Left cardiac atrium (tissue), 4 donors: ENCODE results near the gene HERC4. TPM values are rescaled to one million over a fixed set of nuclear protein-coding genes. Genes with fewer than 3 reads are reported as not detected.
"Not testable (repeated sequence)": the region's sequence is repeated elsewhere in the genome, so short reads cannot be mapped to it uniquely, and the experiment has no call there.

Experiments
- ATAC-seq, 2 donors: fragments of 200-7000 bp; cut with Tn5 transposase; one replicate each; pipeline ENCODE4 v1.9.1; 2020; ENCODE audit warnings: mild to moderate bottlenecking in 2 of 2, moderate library complexity in 2 of 2
- DNase-seq: peaks from one replicate; pipeline ENCODE4 v3.0.0-alpha.2; 2020
- intact Hi-C, 2 donors: fragments of 100-400 bp; cut with DNase I; formaldehyde crosslinking; loops; one replicate each; pipeline versions ENCODE4 v1.14.1 to v1.15.1; 2022 to 2023
- total RNA-seq, 2 donors: library from RNA; stranded (reverse); fragmentation: NEBNext Ultra II Directional; extraction: Animal tissue kit (Norgen Biotek cat#: 25700); gene quantifications; one replicate each; pipeline ENCODE4 v1.2.1, GENCODE V29; 2021
- donor health status: DM: no; HTN: yes; CAD: no.
- donor health status: DM: no; HTN: yes; CAD: no; lungs with severe emphysema.
- donor health status: DM: yes; HTN: yes; CAD: no.
- donor health status: Dilated cardiomyopathy.

HERC4 gene
- total RNA-seq, 2 donors from 2014 or later, result 31.9 to 34.7 TPM

DNA sequence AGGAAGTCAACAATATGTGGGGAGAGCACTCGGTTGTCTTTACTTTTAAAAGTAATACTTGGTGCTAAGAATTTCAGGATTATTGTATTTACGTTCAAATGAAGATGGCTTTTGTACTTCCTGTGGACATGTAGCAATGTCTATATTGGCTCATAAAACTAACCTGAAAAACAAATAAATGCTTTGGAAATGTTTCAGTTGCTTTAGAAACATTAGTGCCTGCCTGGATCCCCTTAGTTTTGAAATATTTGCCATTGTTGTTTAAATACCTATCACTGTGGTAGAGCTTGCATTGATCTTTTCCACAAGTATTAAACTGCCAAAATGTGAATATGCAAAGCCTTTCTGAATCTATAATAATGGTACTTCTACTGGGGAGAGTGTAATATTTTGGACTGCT, 157.9 kb downstream of the HERC4 start:
- intact Hi-C loops, result no loop called here
- no peak for DNase-seq
- no peak for ATAC-seq

DNA sequence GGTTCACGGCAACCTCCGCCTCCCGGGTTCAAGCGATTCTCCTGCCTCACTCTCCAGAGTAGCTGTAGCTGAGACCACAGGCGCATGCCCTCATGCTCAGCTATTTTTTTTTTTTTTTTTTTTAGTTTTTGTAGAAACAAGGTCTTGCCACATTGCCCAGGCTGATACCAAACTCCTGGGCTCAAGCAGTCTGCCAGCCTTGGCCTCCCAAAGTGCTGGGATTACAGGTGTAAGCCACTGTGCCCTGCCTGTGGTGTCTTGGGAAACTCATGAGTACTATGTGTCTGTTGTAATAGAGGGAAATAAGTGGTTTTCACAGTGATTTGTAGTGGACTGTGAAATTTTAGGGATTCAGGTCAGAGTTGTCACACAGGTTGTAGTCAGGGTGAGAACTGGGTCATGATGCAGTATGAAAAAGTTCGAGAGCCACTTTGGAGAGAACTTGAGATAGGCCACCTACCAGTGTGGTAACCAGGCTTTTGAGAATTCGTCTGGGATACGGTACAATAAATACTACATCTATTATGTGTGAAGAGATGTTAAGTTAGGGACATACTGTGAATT, 160.2 kb downstream of the HERC4 start:
- intact Hi-C loops, result no loop called here
- no peak for DNase-seq
- no peak for ATAC-seq

DNA sequence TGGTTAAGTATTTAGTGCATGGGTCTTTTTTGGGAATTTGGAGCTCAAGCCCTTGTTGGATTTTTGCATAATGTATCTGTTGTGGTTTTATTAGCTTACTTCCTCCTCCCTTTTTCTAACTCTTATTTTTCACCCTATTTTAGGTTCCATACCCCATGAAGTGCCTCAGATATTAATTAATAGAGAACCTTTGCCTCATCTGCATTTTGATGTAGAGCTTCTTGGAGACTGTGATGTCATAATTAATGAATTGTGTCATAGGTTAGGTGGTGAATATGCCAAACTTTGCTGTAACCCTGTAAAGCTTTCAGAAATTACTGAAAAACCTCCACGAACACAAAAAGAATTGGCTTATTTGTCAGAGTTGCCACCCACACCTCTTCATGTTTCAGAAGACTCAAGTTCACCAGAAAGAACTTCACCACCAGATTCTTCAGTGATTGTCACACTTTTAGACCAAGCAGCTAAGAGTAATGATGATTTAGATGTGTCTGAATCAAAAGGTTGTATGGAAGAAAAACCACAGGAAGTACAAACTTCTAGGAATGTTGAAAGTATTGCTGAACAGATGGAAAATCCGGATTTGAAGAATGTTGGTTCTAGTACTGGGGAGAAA, 162.6 kb downstream of the HERC4 start:
- no peak for DNase-seq
- intact Hi-C loops, result no loop called here
- no peak for ATAC-seq

DNA sequence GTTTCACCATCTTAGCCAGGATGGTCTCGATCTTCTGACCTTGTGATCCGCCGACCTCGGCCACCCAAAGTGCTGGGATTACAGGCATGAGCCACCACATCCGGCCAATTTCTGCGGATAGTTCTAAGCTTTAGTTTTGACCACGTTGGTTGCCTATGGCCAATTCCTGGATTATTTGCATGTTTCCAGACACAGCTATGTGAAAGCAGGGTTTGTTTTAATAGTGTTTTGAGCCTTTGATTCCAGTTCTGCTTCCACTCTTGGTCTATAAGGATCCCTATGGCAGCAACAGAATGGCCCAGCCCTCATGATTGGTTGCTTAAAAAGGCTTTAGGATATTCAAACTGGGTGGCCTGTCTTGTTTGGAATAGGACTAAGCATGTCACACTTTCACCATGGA, 171.5 kb downstream of the HERC4 start:
- DNase-seq (no peak), ATAC-seq (no peak)
- intact Hi-C loops, result no loop called here

GRCh38 chr10:67893637-67894036, 181.4 kb downstream of the HERC4 start:
- intact Hi-C loops, result no loop called here
- DNase-seq (no peak), ATAC-seq (no peak)

DNA sequence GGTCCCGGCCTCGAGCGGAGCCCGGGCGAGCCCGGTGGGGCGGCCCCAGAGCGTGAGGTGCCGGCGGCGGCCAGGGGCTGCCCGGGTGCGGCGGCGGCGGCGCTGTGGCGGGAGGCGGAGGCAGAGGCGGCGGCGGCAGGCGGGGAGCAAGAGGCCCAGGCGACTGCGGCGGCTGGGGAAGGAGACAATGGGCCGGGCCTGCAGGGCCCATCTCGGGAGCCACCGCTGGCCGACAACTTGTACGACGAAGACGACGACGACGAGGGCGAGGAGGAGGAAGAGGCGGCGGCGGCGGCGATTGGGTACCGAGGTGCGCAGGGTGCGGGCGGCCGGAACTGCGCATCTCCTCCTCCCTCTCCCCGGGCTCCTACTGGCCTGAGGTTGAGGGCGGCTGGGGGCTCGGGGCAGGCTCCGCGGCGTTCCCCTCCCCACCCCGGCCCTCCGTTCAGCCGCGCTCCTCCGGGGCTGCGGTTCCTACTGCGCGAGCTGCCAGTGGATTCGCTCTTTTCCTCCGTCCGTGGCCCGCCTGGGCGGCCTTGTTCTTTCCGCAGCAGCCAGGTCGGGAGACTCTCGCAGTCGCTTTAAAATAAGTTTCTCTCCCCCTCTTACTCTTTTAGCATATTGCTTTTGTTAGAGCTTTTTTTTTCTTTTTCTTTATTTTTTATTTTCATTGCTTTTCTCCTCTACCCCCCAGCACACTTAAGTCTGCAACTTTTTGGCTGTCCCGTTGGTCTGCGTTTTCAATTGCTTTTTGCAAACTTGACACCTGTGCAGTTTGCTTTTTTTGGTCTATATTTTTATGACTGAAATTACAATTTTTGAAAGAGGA, 190.0 kb downstream of the HERC4 start:
- DNase-seq (peak; percentile 86), ATAC-seq (peak; percentile 79 to 84)
- intact Hi-C loops, result no loop called here

- peak; percentile 98 for DNase-seq
- peak; percentile 94 to 96 for ATAC-seq
- intact Hi-C loops, result no loop called here
Observed at GRCh38 chr10:67884313-67884841, 190.7 kb downstream of the HERC4 start, which contains the start of gene SIRT1. Gene SIRT1, plus strand, starts transcription at chr10:67884656. Its CDS starts 66 bp downstream, at chr10:67884722.

DNA sequence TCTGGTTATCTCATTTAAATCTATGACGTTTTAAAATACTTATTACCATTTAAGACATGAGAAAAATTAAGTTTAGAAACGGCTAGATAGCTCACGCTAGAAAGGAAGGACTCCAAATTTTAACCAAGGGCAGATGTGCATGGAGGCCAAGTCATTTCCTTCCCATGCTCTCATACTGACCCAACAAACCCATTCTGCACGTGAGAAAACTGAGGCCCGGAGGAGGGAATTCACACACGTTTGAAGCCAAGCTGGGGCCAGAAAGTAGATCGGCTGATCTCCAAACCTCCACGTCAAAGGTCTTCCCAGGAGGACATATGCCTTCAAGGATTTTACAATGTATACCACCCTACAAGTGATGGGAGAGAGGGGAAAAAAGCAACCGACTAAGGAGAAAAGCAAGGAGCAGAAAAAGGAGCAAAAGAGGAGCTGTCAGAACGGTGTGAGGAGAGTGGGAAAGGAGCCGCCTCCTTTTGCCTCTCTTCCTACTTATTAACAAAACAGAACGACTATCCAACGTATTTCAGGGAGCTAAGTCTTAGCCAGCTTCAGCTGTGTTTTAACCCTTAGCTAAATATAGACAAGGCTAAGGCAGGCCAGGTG, 191.3 kb downstream of the HERC4 start:
- DNase-seq (no peak), ATAC-seq (no peak)
- intact Hi-C loops, result no loop called here

- no peak for DNase-seq
- intact Hi-C loops, result no loop called here
- no peak for ATAC-seq
Observed at GRCh38 chr10:67878133-67878532, 196.9 kb downstream of the HERC4 start.

DNA sequence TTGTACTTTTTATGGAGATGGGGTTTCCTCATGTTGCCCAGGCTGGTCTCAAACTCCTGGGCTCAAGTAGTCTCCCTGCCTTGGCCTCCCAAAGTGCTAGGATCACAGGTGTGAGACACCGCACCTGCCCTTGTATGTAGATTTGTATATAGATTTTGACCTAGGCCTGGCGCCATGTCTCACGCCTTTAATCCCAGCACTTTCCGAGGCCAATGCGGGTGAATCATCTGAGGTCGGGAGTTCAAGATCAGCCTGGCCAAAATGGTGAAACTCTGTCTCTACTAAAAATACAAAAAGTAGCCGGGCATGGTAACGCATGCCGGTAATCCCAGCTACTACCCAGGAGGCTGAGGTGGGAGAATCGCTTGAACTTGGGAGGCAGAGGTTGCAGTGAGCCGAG, 197.7 kb downstream of the HERC4 start:
- DNase-seq, intact Hi-C loops, ATAC-seq: not testable (repeated sequence)

DNA sequence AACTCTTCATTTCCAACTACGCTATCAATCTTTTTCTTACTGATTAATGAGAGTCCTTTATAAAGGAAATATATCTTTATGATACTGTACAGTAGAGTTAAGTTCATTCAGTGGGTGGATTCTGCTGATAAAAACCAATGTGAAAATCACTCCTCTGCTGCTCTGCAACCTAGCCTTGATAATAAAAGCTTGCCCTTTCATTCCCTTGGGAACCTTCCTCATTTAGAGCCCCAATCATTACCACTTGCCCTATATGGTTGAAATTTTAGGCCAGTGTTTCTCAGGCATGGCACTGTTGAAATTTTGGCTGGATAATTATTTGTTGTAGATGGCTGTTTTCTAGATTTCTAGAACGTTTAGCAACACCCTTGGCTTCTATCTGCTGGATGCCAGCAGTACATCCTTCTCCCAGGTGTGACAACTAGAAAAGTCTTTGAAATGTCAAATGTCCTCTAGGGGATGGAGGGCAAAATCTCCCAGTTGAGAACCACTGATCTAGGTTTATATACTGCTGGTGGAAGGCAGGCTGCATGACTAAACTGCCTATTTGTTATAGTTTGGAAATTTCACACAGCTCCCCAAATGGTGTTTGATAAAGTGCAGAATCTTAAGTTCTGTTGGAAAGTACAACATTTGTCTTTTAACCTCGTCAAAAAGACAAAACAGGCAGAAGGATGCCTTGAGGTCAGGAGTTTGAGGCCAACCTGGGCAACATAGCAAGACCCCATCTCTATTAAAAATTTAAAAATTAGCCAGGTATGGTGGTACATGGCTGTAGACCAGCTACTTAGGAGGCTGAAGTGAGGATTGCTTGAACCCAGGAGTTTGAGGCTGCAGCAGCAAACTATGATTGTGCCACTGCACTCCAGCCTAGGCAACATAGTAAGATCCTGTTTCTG, 199.5 kb downstream of the HERC4 start:
- intact Hi-C loops, result no loop called here
- DNase-seq (no peak), ATAC-seq (no peak)

Other genes starting within 250 kb of the HERC4 start
- gene DNAJC12, start 237.1 kb downstream of the HERC4 start, total RNA-seq, result 1 to 10 TPM; 3.6 to 3.7 TPM
- gene SIRT1, start 190.6 kb downstream of the HERC4 start, total RNA-seq, result 10 to 100 TPM; 14.1 to 14.8 TPM
- 100 to 1,000 TPM in 1 of 2 donors, 10 to 100 TPM in 1; 62.2 to 110 TPM for gene MYPN, start 34.2 kb upstream of the HERC4 start, total RNA-seq
- not detected for gene ATOH7, start 156.8 kb upstream of the HERC4 start, total RNA-seq